Stomach (tissue), 4 donors: Measurements from ENCODE around the gene TCAIM.

Source experiments
- CTCF ChIP-seq, 7 experiments: fragments of 450-650 bp in 4 of 7; fragments of 200-600 bp in 3 of 7; sonication (generic) in 3 of 7; IDR thresholded peaks; one replicate each; pipeline ENCODE4 v1.5.1; 2016 to 2019; ENCODE audit warnings: antibody characterized with exemption in 7 of 7, control low read depth in 2 of 7, mild to moderate bottlenecking in 1 of 7
- EP300 ChIP-seq: sonication (generic); formaldehyde crosslinking; IDR thresholded peaks from one replicate; pipeline ENCODE4 v1.6.1; 2017; ENCODE audit warnings: antibody characterized with exemption
- POLR2A ChIP-seq, 4 donors: fragments of 450-650 bp; IDR thresholded peaks; one replicate each; pipeline ENCODE4 v1.6.1; 2016; ENCODE audit warnings: antibody characterized with exemption in 4 of 4, control low read depth in 2 of 4, mild to moderate bottlenecking in 1 of 4, moderate library complexity in 1 of 4
- POLR2AphosphoS5 ChIP-seq, 3 donors: sonication (generic); formaldehyde crosslinking; IDR thresholded peaks; one replicate each; pipeline ENCODE4 v1.6.1; 2016; ENCODE audit warnings: antibody characterized with exemption in 3 of 3

GRCh38 chr3:44428910-44429309 is 90.3 kb downstream of the TCAIM start:
- no peak for TF ChIP-seq CTCF (IDR thresholded peaks at IDR 0.05)
- no peak for TF ChIP-seq POLR2A (IDR thresholded peaks at IDR 0.05)
- no peak for TF ChIP-seq EP300
- TF ChIP-seq POLR2AphosphoS5 (IDR thresholded peaks at IDR 0.05) = no peak
